PFSK-1 (cell line): ENCODE measurements around the gene KLHL40.

ENCODE experiments used
- FOXP2 ChIP-seq: optimal IDR thresholded peaks from 2 replicates; pipeline ENCODE3; 2011; ENCODE audit warnings: borderline replicate concordance, control low read depth, inconsistent platforms; ENCODE audit not compliant: insufficient read depth; ENCODE audit errors: extremely low read length, extremely low read depth
- POLR2AphosphoS5 ChIP-seq: IDR thresholded peaks from 2 replicates; pipeline ENCODE4 v1.6.1; 2012; ENCODE audit warnings: low read depth, mild to moderate bottlenecking, control low read depth, low read length, moderate library complexity
- REST ChIP-seq, 2 experiments: IDR thresholded peaks; 2 replicates each; pipeline versions ENCODE4 v1.6.1 to v1.8.0; 2011 to 2012; ENCODE audit warnings: low read depth in 2 of 2, low read length in 2 of 2, control low read depth in 1 of 2, inconsistent platforms in 1 of 2, mild to moderate bottlenecking in 1 of 2, moderate library complexity in 1 of 2; ENCODE audit not compliant: insufficient read depth in 1 of 2
- SIN3A ChIP-seq: IDR thresholded peaks from 2 replicates; pipeline ENCODE4 v1.6.1; 2012; ENCODE audit warnings: mild to moderate bottlenecking, low read length, moderate library complexity, borderline replicate concordance; ENCODE audit not compliant: insufficient read depth
- TAF1 ChIP-seq: IDR thresholded peaks from 2 replicates; pipeline ENCODE4 v1.6.1; 2012; ENCODE audit warnings: low read length, control low read depth, borderline replicate concordance; ENCODE audit not compliant: insufficient read depth

The KLHL40 gene

DNA sequence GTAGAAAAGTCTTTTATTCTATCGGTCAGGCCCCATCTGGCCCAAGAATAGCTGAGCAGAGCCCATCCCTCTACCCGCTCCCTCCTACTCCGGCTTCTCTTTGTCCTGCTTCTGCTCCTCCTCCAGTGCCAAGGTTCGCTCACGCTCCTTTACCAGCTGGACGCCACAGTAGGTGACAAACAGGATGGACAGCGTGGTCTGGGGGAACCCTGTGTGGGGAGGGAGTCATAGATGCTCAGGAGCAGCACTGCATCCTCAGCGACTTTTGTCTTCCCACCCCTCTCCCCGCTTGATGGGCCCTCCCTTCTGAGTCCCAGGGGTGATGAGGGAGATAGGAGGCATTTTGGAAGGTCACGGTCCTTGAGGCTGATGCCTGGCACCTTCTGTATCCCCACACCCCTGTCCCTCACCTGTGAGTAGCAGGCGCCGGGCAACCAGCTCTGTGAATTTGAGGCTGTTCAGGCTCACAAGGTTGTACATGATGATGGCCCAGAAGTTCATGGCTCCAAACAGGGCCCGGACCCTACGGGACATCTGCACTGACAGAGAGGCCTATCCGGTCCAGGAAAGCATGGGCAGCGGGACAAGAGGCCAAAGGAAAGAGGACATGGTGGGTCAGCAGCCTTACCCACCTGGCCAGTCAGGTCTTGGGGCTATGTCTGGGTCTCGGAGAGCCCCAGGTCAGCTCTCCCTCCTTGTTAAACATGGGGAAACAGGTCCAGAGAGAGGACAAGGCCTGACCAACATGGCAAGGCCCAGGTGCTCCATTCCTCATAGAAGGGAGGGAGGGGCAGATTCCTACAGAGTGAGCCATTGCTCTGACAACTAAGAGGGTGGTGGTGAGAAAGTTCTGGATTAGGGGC lies 7.6 kb downstream of the KLHL40 start:
- no peak for TF ChIP-seq SIN3A
- TF ChIP-seq POLR2AphosphoS5 = no peak
- TF ChIP-seq FOXP2 = no peak
- no peak for TF ChIP-seq TAF1
- no peak for TF ChIP-seq REST (IDR thresholded peaks at IDR 0.05; ENCODE audit: insufficient read depth in 1 of 2, low read depth in 2 of 2, low read length in 2 of 2)

DNA sequence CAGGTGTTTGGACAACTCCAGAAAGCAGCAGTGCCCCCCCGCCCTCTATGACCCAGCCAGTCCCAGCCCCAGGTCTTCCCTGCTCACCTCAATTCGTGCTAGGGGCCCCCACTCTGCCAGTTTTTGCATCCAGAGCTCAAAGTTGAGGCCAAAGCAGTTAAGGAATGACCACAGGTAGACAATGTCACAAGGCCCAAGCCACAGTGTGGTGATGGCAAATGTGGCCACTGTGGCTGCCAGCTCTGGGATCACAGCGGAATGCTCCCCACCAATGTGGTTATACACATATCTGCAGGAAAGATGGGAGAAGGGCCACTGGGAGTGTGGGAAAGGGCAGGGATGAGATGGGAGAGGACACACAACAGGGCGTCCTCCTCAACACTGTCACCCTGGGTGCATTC lies 8.2 kb downstream of the KLHL40 start:
- no peak for TF ChIP-seq SIN3A

GRCh38 chr3:42694366-42694765 lies 9.0 kb downstream of the KLHL40 start:
- no peak for TF ChIP-seq POLR2AphosphoS5
- TF ChIP-seq FOXP2 = no peak
- TF ChIP-seq REST (IDR thresholded peaks at IDR 0.05; ENCODE audit: insufficient read depth in 1 of 2, low read depth in 2 of 2, low read length in 2 of 2) = no peak
- TF ChIP-seq TAF1 = no peak
- TF ChIP-seq SIN3A = no peak

DNA sequence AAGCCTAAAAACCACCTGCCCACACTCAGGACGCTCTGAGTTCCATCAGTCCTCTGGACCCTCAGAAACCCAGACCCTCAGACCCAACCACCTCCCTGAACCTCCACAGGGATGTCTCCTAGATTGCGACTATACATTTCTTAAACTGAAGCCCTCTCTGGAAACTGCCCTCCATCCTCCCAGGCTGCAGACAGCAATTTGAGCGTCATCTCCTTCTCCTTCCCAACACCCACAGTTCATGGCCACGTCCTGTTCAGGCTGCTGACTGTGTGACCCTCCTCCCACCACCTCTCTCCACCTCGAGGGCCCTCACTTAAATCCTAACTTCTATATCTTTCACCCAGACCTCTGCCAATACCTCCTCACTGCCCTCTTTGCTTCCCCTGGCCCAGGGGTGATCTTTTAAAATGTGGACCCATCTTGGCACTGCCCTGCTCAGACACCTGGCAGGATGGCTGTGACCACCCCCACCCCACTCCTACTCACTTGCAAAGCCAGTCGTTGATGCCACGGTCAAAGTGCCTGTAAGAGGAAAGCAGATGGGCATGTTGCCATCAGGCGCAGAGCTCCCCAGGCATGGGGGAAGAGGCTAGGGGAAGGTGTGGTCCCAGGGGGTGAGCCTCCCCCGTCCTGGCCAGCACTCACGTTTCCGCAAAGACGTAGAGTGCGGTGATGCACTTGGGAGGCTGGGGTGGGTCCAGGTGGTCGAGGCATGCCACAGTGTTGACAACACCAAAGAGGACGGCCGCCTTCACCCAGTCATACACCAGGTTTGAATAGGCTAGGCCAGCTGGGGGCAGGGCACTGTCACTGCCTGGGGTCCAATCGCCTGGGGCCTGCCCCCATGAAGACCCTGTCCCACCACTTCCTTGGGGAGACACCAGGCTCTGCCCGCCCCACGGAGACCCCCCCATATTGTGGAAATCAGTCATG lies 11.3 kb downstream of the KLHL40 start:
- no peak for TF ChIP-seq REST (IDR thresholded peaks at IDR 0.05; ENCODE audit: insufficient read depth in 1 of 2, low read depth in 2 of 2, low read length in 2 of 2)
- no peak for TF ChIP-seq TAF1
- TF ChIP-seq POLR2AphosphoS5 = no peak
- TF ChIP-seq SIN3A = no peak
- TF ChIP-seq FOXP2 = no peak

DNA sequence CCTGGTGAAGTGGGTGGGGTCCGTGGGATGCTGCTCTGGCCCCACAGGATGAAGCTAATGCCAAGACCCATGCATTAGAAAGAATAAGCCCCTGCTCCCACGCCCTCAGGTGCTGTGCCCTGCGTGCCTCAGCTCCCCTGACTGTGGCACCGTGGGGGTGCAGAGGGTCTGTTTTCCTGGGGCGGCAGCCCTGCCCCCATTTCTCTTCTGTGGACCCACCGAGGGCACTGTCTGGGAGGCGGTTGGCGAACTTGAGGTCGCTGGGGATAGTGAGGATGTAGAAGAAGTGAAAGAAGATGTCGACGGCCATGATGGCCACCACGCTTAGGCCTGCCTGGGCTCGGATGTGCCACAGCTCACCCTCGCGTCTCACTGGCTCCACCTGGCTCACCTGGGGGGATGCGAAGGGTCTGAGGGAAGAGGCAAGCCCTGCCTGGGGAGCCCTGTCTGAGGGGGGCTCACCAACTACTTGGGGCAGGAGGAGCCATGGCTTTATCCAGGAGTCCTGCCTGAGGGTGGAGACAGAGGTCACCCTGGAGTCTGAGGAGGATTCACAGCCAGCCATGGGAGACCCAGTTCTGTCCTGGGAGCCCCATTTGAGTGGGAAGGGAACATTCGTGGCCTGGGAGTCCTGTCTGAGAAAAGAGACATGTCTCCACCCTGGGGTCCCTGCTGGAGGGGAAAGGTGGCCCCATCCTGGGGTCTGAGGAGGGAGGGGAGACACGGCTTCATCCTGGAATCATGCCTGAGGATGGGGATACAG lies 12.1 kb downstream of the KLHL40 start:
- no peak for TF ChIP-seq TAF1
- TF ChIP-seq FOXP2 = no peak
- TF ChIP-seq REST (IDR thresholded peaks at IDR 0.05; ENCODE audit: insufficient read depth in 1 of 2, low read depth in 2 of 2, low read length in 2 of 2) = no peak
- no peak for TF ChIP-seq SIN3A
- TF ChIP-seq POLR2AphosphoS5 = no peak
